GM19395 (cell line): Measurements from ENCODE around the gene TMEM106A.
"Not testable (repeated sequence)": the region's sequence is repeated elsewhere in the genome, so short reads cannot be mapped to it uniquely, and the experiment has no call there.

Experiments used
- ATAC-seq: cut with Tn5 transposase; IDR thresholded peaks from one replicate; pipeline ENCODE4 v1.9.1; 2021; ENCODE audit warnings: mild to moderate bottlenecking, moderate library complexity; ENCODE audit not compliant: unreplicated experiment

The TMEM106A gene

DNA sequence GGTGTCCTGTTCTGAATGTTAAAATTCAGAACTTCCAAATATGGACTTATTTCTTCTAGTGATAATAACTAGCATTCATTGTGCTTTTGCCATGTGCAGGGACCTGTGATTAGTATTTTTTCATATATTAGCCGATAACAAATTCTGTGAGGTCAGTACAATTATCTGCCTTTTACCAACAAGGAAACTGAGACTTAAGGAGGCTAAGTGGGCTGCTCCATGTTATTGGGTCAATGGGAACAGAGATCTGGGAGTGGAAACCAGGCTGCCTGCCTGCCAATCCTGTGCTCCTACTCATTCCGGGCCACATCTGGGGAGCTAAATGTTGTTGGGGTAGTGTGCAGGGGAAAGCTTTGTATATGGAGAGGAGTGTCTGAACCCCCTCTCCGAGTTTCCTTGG lies 3.7 kb downstream of the TMEM106A start:
- no peak for ATAC-seq

DNA sequence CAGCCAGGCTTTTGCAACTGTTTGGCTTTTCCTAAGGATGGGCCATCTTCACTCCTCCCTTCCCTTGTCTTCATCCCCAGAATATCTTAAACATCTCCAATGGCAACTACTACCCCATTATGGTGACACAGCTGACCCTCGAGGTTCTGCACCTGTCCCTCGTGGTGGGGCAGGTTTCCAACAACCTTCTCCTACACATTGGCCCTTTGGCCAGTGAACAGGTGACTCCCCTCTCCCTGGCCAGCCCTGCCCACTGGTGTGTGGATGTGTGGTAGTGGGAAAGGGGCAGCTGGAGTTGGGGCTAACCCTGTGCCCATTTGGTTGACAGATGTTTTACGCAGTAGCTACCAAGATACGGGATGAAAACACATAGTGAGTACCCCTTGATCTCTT lies 4.7 kb downstream of the TMEM106A start:
- no peak for ATAC-seq

DNA sequence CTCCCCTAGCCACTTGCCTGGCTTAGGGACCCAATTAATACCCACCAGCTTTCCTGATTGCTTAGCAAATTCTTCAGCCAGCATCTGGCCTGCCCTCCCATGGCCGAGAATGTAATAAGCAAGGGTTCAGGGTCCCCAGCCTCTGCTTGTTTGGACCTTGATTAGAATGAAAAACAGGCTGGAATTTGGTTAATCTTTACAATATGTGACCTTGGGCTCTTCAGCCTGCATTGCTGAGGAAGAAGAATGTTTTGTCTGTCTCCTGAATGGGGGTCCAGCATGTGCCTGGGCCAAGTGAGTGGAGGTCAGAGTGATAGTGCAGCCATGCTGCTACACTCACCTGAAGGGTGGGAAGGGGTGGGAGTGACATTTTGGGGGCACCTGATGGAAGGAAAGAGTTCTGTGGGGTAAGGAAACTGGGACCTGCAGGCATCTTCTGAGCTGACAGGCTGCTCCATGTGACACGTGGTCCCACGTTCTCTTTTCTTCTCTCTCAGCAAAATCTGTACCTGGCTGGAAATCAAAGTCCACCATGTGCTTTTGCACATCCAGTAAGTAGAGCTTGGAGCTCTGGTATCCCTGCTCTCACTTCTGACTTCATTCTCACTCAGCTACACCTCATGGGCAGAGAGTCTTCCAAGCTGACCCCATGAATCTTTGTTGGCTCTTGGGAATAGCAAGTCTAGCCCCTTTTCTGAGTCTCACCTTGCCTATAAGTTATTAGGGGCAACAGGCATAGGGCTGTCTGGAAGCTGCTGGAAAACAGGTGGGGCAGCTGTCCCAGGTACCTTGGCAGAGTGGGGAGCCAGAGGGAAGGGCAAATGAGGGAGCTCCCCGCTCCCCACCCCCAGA lies 5.3 kb downstream of the TMEM106A start:
- ATAC-seq, result no peak

DNA sequence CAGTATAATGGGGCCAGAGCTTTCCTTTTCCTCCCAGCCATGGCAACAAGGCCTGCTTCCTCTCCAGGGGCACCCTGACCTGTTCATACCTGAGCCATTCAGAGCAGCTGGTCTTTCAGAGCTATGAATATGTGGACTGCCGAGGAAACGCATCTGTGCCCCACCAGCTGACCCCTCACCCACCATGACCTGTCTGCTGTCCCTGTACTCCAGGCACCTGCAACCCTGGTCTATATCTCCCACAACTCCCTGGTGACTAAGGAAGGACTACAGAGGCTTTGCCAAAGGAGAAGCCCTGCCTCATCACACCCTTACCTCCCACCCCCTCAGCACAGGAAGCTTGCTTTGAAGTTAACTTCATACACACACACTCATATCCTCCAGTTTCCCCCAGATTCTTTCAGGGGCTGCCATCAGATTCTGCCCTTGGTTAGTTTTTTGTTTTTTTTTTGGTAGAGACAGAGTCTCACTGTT lies 6.0 kb downstream of the TMEM106A start:
- no peak for ATAC-seq

DNA sequence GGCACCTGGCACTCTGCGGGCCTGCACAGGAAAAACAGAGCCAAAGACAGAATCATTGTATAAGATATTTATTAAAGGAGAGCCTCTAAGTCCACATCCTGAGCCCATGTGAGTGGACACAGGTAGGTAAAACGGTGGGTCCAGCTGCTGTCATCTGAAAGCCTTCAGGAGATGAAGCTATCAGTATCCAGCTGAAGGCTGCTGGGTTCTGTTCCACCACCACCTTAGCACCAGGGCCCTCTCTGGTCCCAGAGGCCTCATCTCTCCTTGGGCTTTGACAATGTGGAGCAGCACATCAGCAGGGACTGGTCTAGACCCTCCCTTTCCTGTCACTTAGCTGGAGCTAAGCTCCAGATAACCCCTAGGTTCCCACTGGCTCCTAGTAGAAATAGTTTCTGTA lies 7.3 kb downstream of the TMEM106A start:
- ATAC-seq, result no peak

DNA sequence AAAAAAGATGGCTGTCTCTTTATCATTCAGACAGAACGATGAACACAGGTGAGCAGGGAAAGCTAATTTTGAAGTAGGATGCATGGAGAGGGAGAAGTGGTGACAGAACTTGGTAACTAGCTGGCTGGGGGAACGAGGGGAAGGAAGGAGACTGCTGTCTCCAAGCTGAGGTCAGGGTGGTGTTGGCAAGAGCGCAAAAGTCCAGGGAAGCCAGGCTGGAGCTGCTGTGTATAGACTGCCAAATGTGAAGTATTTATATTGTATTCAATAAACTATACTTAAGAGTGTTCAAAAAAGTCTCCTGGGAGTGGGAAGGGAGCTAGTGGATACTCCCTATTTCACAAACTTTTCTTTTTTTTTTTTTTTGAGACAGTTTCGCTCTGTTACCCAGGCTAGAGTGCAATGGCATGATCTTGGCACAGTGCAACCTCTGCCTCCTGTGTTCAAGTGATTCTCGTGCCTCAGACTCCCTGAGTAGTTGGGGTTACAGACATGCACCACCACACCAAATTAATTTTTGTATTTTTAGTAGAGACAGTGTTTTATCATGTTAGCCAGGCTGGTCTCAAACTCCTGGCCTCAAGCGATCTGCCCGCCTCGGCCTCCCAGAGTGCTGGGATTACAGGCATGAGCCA lies 8.2 kb downstream of the TMEM106A start:
- no peak for ATAC-seq

DNA sequence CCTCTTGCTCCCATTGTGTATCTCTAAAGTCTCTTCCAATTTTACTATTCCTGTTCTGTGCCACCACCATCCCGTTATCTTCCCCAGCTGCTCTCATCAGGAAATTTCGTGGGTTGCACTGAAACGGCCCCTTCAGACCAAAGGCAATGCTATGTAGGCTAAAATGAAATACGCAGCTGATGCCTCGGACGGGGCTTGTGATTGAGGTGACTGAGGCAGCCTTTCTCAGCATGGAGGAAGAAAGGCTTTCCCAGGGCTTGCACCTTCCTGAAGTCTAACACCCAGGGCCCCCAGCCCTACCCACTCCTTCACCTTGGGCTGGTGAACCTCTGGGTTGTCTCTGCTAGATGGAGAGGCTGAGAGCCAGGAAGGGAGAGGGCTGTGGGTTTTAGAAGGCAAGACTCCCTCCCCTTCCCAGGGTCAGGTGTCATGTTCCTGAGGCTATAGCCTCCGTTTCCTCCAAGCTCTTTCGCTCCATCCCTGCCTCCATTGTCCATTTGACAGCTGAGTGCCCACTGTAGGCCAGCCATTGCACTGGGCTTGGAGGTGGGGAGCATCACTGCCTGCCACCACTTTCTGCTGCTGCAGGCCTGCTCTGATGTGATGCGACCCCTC lies 8.9 kb downstream of the TMEM106A start:
- no peak for ATAC-seq

DNA sequence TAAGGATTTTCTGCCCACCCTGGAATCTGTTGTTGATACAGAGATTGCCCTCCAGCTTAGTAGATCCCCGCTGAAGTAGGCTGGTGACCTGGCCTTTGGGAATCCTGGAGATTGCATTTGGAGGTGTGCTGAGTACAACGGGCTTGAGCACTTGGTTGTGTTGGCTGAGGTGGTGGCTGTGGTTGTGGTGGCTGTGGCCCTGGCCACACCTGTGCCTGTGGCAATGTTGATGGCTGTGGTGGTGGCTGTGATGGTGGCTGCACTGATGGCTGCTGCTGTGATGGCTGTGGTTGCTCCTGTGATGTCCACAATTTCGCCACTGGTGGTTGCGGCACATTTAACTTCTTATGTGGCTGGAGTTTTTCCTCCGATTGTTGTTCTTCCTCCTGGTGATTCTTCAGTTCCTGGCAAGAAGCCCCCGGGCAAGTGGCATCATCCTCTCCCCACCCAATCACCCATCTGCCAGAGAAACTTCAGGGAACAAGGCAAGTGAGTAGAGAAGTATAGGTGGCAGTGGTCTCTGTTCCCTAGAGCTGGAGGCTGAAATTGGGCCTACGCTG lies 12.6 kb downstream of the TMEM106A start:
- ATAC-seq, result no peak

DNA sequence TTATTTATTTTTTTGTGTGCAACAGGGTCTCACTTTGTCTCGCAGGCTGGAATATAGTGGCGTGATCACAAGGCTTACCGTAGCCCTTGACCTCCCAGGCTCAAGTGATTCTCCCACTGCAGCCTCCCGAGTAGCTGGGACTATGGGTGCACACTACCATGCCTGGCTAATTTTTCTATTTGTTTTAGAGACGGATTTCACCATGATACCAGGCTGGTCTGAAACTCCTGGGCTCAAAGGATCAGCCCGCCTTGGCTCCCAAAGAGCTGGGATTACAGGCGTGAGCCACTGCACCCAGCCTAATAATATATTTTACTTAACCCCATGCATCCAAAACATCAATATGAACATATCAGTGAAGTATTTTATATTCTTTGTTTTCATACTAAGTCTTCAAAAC lies 14.7 kb downstream of the TMEM106A start:
- ATAC-seq, result no peak

DNA sequence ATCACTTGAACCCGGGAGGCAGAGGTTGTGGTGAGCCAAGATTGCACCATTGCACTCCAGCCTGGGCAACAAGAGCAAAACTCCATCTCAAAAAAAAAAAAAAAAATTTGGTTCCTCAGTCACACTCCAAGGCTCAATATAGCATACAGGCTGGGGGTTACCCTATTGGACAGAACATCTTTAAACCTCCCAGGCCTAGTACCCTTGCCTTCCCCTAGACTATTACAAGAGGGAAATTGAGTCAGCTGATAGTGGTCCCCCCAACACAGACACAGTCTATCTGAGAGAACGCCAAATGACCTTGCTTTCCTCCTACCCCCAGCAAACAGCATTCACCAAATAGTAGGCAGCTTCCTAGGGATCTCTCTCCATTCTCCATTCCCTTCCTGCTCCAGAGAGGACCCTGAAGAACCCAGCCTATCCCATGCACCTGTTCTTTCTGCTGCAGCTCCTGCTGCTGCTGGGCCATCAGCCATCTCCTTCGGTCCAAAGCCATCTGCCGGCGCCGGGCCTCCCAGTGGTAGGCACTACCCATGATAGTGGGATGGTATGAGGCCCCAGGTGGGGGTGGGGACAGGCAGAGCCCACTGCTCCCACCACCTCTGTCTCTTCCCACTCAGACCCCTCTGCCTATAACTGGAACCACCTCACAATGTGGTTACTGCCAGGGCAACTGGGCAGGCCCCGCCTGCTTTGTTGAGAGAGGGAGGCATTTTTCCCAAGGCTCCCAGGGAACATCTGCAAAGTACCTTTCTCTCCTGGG lies 16.5 kb downstream of the TMEM106A start, which contains the start of gene CCDC200:
Gene CCDC200, minus strand, starts transcription at position 604 of the 763 bp plus-strand sequence. Its CDS starts 69 bp downstream, at position 535.
- ATAC-seq, result not testable (repeated sequence)

DNA sequence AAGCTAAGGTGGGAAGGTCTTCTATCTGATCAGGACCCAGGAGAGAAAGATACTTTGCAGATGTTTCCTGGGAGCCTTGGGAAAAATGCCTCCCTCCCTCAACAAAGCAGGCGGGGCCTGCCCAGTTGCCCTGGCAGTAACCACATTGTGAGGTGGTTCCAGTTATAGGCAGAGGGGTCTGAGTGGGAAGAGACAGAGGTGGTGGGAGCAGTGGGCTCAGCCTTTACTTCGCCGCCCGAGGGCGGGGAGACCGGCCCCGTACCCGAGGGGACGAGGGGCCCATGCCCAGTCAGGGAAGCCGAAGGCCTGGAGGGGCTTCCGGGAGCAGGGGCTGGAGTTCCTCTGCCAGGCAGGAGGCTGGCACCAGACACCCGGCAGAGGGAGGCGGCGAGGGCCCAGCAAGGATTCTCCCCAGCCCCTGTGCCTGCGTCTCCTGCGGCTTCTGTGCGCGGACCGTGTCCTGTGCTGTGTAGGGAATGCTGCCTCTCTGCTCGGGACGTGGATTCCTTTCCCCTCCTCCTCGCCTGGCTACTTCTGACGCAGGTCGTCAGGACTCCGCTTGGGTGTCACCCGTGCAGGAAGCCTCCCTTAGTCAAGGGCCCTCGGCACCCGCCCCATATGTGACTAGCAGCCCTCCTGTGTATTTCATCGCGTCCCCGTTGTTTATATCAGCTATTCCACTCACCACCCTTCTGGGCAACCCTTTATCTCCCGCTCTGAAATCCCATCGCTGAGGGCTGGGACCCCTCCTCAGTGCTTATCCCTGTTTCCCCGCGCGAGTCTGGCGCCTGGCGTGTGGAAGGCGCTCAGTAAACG lies 19.7 kb downstream of the TMEM106A start:
- ATAC-seq, result not testable (repeated sequence)

DNA sequence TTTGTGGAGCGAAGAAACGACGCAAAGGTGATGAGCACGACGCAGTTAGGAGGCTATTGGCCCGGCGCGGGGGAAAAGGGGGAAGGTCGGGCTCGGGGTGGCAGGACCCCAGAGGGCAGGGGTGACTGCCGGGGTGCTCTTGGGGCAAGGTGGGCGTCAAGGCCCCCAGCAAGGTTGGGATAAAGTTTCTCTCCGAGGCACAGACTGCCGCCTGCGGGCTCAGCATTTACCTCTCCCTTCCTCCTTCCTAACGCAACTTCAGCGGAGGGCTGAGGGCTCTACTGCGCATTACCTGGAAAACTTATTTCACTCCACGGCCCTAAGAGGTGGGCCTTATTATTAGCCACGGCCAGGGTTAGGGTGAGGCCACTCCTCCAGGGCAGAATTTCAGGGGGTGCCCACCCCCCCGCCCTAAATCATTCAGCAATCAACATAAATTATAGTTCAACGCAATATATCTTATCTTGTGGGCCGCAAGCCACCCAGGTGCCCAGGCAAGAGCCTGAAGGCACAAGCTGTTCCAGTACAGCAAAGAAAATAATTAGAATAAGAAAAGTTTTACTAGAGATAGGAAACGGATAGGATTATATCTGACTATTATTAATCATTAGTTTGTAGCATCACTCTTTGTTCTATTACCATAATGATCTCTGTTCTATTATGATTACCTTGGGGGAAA lies 20.5 kb downstream of the TMEM106A start:
- ATAC-seq, result not testable (repeated sequence)

DNA sequence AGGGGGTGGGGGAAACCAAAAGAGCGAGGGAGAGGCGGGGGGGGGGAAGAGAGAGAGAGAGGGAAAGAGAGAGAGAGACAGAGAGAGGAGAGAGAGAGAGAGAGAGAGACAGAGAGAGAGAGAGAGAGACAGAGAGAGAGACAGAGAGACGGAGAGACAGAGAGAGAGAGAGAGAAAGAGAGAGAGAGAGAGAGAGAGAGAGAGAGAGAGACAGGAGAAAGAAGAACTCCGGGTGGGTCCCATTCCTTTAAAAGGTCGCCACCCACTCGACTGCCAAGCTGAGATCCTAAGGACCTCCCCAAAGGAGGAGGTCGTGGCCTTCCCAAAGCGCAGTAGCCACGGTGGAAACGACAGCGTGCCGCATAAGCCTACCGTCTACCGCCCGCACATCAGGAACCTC lies 21.6 kb downstream of the TMEM106A start:
- not testable (repeated sequence) for ATAC-seq

DNA sequence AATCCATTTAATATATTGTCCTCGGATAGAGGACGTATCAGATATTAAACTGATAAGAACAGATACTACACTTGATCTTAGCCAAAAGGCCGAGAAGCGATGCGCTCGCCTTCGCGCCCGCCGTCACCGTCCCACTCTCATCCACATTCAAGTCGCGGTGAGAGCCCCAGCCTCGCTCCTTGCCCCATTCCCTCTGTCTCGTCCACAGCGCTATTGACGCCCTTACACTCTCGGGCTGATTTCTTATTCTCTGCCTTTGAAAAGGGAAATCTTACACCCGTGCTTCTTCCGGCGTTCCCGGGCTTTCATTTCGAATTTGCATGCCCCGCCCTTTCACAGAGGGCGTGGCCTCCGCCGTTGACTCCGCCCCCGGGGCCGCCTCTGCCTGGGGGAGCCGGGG lies 22.2 kb downstream of the TMEM106A start, which contains the start of gene RNU2-1:
Gene RNU2-1, minus strand, starts transcription at position 101 of the 400 bp plus-strand sequence.
- ATAC-seq, result not testable (repeated sequence)

DNA sequence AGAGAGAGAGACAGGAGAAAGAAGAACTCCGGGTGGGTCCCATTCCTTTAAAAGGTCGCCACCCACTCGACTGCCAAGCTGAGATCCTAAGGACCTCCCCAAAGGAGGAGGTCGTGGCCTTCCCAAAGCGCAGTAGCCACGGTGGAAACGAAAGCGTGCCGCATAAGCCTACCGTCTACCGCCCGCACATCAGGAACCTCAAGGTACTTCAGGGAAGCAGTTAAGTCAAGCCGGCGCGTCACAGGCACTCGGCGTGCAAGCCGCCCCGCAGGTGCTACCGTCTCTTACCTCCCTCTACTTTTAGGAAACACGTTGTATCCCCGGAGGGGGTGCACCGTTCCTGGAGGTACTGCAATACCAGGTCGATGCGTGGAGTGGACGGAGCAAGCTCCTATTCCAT lies 27.9 kb downstream of the TMEM106A start:
- not testable (repeated sequence) for ATAC-seq

DNA sequence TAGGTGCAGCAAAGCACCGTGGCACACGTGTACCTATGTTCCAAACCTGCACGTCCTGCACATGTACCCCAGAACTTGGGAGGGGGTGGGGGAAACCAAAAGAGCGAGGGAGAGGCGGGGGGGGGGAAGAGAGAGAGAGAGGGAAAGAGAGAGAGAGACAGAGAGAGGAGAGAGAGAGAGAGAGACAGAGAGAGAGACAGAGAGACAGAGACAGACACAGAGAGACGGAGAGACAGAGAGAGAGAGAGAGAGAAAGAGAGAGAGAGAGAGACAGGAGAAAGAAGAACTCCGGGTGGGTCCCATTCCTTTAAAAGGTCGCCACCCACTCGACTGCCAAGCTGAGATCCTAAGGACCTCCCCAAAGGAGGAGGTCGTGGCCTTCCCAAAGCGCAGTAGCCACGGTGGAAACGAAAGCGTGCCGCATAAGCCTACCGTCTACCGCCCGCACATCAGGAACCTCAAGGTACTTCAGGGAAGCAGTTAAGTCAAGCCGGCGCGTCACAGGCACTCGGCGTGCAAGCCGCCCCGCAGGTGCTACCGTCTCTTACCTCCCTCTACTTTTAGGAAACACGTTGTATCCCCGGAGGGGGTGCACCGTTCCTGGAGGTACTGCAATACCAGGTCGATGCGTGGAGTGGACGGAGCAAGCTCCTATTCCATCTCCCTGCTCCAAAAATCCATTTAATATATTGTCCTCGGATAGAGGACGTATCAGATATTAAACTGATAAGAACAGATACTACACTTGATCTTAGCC lies 29.1 kb downstream of the TMEM106A start:
- not testable (repeated sequence) for ATAC-seq

DNA sequence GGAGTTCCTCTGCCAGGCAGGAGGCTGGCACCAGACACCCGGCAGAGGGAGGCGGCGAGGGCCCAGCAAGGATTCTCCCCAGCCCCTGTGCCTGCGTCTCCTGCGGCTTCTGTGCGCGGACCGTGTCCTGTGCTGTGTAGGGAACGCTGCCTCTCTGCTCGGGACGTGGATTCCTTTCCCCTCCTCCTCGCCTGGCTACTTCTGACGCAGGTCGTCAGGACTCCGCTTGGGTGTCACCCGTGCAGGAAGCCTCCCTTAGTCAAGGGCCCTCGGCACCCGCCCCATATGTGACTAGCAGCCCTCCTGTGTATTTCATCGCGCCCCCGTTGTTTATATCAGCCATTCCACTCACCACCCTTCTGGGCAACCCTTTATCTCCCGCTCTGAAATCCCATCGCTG lies 34.8 kb downstream of the TMEM106A start:
- not testable (repeated sequence) for ATAC-seq
